Ovary (tissue), 3 donors: Measurements from ENCODE around the gene ELOB.

Experiments
- CTCF ChIP-seq, 3 donors: fragments of 450-650 bp in 2 of 3; fragments of 200-600 bp in 1 of 3; IDR thresholded peaks; one replicate each; pipeline versions ENCODE4 v1.5.1 to v1.8.0; 2016 to 2022; ENCODE audit warnings: antibody characterized with exemption in 3 of 3, mild to moderate bottlenecking in 1 of 3
- POLR2A ChIP-seq: fragments of 450-650 bp; IDR thresholded peaks from one replicate; pipeline ENCODE4 v1.6.1; 2017; ENCODE audit warnings: antibody characterized with exemption, mild to moderate bottlenecking, moderate library complexity
- donor health status: DM: no; HTN: no; CAD: no.

GRCh38 chr16:2795395-2796143, 18.5 kb upstream of the ELOB start:
- TF ChIP-seq CTCF (IDR thresholded peaks at IDR 0.05) (no peak), POLR2A (no peak)
